Activated CD8-positive, alpha-beta memory T cell treated with anti-CD3 and anti-CD28 coated beads for 4 hours (primary cell): ENCODE results near the gene TTC39B.

Experiments
- DNase-seq, 2 donors: peaks; one replicate each; pipeline ENCODE4 v3.0.0-alpha.2; 2020; ENCODE audit warnings: low read depth in 2 of 2

TTC39B gene

DNA sequence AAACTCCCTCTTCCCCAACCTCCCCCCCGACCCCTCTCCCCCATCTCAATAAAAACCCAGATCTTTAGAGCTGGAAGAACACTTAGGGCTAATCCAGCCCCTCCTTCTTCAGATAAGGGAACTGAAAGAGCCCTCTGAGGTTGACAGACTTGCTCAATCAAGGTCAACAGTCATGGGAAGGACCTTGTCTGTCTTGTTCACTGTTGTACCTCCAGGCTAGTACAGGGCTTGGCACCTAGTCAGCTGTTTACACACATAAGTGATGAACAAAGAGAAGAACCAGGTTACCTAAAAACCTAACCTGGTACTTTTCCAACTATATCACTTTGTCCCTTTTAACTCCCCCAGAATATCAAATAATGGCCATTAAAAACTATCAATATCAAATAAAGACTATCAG, 2.4 kb downstream of the TTC39B start:
- DNase-seq: no peak

DNA sequence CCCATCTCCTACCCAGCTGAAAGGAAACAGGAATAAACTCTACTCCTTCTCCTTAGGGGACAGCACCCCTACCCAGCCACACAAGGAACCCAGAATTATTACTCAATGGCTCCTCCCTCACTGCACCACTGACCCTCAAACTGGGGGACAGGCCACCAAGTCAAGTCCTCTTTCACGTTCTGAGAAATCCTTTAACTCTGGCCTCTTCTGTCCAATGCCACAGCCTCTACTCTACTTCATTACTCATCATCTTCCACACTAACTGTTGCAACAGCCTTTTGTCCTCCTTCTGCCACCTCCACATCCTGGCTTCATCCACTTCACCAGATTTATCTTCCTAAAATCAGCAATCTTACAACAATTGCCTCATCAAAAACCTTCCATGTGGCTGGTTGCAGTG, 6.8 kb downstream of the TTC39B start:
- DNase-seq: no peak

DNA sequence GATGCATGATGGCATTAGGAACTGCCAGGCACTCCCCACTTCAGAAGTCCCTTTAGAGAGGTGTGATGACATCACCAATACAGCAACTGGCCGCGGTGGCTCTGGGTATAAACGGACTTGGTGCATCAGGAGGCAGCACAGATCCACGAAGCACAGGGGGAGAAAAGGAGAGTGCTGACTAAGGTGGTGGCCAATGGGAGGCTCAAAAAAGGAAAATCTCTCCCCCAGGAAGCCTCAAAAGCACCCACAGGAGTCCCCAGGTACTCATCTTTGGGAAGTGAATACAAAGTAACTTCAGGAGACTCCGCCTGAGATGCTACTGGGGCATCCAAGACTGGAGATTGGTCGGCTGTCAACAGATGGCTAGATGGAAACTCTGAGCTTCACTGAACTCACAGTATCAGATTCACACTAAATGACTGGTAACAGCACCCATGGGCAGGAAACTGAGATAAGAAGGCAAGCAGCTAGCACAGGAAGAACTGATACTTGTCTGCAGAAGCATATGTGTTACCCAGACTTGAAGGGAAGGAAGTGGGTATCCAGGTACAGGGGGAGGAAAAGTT, 7.6 kb downstream of the TTC39B start:
- DNase-seq: no peak

DNA sequence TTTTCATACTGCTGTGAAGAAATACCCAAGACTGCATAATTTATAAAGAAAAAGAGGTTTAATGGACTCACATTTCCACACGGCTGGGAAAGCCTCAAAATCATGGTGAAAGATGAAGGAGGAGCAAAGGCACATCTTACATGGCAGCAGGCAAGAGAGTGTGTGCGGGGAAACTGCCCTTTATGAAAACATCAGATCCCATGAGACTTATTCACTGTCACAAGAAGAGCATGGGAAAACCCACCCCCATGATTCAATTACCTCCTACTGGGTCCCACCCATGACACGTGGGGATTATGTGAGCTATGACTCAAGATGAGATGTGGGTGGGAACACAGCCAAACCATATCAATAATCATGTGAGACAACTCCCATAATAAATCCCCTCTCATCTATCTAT, 8.7 kb downstream of the TTC39B start:
- DNase-seq: no peak

DNA sequence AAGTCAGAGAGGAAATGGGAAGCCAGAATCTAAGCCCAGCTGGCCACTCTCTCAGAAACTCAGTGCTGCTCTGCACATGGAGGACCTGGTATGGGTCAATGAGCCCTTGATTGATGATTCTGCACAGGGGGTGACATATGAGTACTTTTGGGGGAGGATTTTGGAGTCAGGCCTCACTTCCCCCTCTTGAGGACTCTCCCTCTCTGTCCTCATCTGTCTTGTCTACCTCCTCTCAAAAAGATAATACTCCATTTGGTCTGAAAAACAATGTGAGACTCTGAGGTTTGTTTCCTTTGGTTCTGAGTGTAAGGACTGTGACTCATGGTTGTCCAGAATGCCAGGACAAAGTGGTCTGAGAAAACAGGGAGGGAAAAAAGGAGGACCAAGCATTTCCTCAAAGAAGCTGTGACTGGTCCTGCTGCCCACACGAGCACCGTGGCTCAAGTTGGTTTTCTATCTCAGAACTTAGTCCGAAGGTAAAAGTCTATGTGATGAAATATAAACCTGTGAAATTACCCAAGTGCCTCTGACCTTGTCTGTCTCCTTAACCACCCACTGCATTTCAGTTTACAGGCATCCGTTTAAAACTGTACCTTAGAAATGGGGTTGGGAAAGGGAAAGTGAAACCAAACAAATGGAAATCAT, 11.1 kb downstream of the TTC39B start:
- no peak for DNase-seq

DNA sequence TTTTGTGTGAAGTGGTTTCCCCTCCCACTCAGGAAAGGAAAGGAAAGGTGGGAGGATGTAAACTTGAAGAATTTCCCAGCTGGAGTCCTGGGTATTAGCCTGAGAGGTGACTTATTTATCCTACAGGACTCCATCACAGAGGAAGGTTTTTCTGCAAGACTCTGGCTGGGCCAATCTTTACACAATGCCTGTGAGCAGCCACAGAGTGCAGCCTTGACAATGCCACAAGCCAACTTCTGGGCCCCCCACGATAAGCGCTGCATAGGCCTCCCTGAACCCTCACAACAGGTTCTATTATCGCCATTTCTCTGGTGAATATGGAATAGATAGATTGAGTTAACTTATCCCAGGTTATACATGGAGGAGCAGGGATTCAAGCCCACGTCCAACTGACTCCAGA, 12.4 kb downstream of the TTC39B start:
- no peak for DNase-seq

DNA sequence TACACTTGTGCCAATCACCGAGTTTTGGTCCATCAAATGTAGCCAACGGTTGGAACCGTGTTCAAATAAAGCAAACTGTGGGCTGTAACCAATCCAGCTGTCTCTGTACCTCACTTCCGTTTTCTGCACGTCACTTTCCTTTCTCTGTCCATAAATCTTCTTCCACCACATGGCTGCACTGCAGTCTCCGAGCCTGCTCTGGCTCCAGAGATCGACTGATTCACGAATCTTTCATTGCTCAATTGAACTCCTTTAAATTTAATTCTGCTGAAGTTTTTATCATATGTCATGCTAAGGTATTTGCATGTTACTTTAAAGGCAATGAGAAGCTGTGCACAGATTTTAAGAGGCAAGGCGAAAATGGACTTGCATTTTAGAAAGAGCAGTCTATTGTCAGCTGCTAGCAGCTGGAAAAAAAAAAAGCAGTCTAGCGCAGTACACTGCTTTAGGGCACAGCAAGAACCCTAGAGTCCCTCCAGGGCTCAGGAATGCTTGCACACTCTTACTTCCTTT, 13.2 kb downstream of the TTC39B start:
- DNase-seq: no peak

DNA sequence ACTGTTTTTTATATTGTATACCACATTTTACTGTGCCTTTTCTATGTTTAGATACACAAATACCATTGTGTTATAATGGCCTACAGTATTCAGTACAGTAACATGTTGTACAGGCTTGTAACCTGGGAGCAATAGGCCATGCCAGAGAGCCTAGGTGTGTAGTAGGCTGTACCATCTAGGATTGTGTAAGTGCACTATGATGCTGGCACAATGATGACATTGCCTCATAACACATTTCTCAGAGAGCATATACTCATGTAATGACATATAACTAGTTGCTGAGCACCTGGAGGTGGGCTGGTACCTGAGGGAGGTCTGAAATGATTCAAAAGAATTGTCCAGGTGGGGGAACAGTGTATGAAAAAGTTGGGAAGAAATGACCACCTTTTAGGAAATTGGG, 13.9 kb downstream of the TTC39B start:
- no peak for DNase-seq

DNA sequence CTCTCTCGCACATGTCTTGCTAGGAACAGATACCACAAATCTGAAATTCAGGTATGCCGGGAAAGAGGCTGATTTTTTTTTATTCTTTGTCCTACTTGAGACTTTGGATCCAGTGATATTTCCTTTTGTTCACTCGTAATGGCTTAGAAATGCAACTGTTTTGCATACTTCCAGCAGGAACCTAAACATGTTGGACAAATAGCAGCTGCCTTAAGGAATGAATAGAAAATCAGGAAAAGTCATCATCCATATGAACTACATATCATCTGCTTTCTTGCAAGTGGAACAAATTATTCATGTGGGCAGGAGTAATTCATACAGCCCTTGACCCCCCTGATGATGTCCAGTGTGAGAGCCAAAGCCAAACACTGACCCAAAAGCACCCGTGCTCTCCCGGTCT, 17.4 kb downstream of the TTC39B start:
- DNase-seq: no peak

DNA sequence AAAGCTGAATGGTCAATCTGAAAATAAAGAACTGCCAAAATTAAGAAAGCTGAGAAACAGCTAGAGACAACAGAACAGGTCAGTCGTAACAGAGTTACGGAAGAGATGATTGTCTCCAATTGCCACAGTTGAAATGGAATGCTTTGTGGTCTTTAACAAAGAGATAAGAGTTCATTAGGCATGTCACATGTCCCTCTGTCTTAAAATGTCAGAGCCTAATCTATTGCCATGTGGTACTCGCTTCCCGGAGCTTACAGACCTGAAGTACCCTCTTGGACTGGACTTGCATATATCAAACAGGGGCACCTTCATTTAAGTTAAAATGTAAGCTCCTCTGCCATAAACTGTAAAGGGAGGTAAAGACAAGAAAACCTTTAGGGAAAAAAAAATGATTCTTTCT, 19.7 kb downstream of the TTC39B start:
- DNase-seq: no peak

DNA sequence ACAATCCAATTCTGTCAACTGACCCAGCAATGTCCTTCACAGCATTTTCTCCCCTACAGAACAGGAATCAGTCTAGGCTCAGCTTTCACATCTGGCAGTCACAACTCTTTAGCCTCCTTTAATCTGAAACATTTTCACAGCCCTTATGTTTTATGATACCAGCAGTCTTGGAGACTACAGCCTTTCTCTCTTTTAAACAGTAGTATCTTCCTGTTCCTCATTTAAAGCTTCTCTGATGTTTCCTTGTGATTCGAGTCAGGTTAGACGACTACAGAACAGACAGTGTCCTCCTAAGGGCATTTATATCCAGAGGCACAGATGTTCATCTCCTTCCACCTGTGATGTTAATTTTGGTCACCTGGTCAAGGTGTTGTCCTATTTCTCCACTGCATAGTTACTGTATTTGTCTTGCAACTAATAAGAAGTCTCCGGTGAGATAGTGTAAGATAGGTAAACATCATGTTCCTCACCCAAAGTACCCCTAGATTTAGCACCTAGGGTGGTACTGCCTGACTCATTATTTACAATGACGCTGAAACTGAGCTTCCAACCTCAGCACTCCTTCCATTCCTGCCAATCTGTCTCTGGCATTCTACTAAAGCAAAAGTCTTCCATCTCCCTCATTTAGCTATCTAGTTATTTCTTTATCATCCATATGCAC, 20.7 kb downstream of the TTC39B start:
- DNase-seq: no peak

DNA sequence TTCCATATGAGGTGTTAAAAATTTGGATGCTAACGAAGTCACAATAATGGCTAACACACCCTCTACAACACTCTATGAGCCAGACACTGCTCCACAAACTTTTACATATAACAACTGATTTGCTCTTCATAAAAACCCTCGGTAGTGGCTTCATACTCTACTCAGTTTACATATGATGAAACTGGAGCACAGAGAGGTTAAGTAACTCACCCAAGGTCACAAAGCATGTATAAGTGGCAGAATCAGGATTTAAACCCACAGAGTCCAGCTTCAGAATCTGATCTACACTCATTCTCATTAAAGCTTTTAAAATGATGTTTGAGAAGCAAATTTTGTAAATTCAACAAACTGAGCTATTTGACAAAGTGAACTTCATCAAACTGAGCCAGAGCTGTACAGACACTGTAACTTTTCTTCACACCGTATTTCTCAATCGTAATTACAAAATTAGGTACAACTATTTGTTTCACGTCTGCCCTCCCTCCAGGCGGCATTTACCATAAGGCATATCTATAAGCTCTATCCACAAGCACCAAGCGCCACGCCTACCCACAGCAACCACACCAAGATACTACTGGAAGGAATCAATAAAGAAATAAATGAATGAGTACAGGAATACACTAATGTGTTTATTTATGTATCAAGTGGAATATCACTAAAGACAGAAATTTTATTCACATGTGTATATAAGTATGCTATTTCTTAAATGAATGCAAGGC, 24.3 kb downstream of the TTC39B start:
- no peak for DNase-seq

DNA sequence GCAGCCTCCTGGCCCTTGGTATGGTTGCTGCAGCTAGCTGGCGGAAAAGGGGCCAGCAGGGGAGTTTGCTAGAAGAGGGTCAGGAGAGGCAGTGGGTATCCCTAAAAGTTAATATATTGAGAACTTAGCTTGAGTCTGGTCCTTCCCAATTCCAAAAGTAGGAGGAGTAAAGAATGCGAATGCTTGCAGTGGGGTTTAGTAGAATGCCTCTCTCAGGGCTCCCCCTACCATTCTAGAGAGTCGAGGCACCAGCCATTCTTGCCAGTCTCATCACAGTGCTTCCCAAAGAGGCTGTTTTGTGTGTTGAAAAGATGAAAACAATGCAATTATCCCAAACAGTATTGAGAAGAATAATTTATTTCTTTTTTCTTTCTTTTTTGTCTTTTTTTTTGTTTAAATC, 26.4 kb downstream of the TTC39B start:
- DNase-seq: no peak

DNA sequence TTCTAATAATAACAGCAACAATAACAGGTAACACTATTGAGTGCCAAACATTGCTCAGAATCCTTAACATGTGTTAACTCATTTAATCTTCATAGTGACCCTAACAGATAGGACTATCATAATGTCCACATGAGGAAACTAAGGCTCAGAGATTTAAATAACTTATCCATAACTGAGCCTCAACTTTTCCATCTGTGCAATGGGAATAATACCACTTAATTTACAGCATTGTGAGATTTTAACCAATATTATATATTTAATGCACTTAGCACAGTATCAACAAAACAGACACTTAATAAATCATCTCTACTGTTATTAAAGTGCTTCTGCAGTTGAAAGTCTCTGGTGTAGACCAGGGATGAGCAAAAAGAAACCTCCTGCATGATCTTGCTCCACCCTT, 28.2 kb downstream of the TTC39B start:
- DNase-seq: no peak

DNA sequence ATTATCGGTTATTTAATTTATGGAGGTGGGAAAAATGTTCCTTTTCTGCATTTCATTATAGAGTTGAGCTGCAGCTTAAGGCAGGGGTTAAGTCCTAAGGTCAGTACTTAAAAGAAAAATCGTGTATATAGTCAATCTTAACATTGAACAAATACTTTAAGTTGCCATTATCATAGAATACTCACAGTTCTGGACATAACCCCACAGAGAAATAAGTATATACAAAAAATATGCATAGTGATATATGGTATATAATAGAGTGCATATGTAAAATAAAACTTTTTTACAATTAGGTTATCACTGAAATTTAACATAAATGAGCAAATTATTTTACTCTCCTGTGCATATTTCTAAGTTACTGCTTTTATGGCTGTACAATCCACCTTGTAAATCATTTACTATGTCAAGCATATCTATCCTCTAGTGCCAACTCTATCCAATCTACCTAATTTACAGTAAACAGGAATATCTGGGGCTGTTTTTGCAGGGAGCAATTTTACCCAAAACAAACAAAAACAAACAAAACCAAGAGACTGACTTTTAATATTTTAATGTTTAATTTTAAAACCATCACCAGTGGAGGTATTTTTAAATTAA, 28.8 kb downstream of the TTC39B start:
- DNase-seq: no peak

DNA sequence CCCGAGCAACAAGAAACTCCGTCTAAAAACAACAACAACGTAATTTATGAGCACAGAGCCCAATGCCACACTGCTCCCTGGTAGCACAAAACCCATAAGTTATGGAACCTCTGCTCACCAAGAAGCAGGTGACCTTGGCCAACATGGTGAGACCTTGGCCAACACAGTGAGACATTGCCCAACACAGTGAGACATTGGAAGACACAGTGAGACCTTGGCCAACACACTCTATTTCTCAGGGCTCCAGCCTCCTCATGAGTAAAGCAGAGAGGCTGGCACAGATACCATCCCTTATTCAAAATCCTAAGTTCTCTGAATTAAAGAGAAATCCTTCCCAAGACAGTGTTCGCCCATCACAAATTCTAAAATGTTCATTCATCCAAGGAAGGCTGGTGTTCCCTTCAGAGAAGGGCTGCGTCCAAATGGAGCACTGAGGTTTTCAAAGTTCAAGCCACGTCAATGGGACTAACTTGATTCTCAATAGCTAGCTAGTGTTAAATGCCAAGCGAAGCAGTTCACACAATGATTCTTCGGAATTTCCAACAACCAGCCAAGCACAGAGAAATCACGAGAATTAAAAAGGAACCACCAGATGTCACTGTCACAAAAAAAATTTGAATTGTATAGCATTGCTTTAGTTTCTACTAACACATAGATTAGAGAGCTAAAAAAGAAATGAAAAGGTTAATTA, 29.5 kb downstream of the TTC39B start:
- no peak for DNase-seq

DNA sequence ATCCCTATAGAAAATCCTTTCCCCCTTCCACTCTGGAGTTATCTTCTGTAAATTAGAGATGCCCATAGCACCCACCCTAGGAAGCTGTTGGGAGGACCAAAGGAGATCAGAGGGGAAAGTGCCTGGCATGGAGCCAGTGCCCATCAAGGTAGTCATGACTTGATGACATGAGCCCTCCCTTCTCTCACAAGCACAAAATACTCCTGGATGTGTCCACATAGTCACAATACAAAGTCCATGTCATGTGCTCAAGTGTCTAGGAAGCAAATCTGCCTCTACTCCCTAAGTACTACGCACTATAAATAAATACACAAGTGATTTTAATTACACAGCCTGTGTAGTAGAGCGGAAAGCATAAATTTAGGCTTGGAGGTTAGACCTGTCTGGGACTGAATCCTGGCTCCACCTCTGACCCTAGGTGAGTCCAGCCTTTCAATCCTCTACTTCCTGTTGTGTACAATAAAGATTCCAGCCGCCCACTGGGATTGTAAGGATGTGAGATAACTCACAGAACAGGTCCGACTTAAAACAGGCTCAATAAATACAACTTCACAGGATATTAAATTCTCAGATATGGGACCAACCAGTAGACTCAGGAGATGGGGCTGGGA, 30.6 kb downstream of the TTC39B start:
- DNase-seq: no peak

DNA sequence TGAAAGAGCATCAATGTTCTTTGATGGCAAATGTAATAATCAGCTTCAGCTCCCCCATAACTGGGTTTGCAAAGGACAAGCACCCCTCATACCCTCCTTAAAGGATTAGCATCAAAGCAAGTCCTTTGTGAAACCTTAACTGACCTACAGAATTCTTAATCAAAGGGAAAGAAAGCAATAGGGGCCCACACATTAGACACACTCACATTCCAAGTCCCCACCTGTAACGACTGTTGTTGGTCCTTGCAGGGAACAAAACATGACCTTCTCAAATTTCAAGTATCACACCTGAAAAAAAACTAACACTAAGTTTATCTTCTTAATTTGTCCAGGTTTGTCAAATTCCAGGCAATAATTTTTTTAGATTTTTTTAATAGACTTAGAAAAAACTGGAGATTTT, 32.6 kb downstream of the TTC39B start:
- no peak for DNase-seq

DNA sequence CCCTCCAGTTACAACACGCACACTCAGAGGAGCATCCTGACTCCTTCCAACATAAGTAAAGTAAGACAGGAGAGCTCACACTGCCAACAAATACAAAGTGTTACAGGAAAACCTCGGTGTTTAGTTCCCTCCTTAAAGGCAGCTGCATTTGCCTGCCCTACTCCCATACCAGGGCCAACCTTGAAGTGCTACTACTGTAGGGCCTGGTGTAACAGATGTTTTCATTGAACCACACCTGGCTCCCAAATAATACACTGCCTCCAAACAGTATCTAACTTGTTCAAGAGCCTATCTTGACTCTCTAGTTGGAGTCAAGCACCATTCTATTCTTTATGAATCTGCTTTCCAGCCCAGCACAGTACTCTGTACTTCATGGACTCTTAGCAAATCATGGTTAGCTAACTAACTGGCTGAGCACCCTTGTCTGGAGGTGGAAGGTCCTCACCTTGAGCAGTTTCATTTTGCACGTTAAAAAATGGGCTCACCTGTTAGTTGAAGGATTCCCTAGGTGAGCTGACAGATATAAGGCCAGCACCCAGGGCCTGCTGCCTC, 34.6 kb downstream of the TTC39B start:
- DNase-seq: no peak

DNA sequence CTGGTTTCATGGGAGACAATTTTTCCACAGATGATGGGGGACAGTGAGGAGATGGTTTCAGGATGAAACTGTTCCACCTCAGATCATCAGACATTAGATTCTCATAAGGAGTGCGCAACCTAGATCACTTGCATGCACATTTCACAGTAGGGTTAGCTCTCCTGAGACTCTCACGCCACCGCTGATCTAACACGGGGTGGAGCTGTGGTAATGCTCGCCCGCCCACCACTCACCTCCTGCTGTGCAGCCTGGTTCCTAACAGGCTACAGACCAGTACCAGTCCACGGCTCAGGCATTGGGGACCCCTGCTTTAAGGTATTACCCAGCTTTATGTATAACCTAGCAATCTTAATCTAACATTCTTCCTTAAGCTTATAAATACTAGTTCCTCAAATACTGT, 35.6 kb downstream of the TTC39B start:
- DNase-seq: no peak

DNA sequence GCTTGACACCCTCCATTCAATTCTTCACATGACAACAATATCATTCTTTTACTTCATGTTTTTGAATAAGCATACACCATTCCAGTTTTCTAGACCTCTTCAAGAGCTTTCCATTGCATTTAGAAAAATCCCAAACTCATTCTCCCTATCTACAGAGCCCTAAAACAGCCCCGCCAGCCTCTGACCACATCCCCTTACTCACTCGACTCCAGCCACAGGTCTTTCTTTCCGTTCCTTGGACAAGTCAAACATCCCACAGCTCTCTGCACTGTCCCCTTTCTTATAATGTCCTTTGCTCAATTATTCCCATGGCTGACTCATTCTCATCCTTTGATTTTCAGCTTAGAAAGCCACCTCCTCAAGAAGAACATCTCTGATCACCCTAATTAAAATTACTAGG, 38.2 kb downstream of the TTC39B start:
- no peak for DNase-seq
